Measurements from ENCODE around the gene CYP4Z1. TPM values are rescaled to one million over a fixed set of nuclear protein-coding genes. Genes with fewer than 3 reads are reported as not detected.
"Not testable (repeated sequence)": the region's sequence is repeated elsewhere in the genome, so short reads cannot be mapped to it uniquely, and the experiment has no call there.

CYP4Z1 gene
- total RNA-seq, 1 donor = not detected

GRCh38 chr1:47106792-47107191 lies 39.8 kb downstream of the CYP4Z1 start:
- TF ChIP-seq CTCF (IDR thresholded peaks at IDR 0.05; ENCODE audit: insufficient read depth, low read length) = no peak
- no peak overlapping the region for H3K4me3 ChIP-seq (ENCODE audit: low read depth, low read length)
- DNase-seq (ENCODE audit: low read depth) = no peak

- not testable (repeated sequence) for H3K4me3 ChIP-seq (ENCODE audit: low read depth, low read length)
- peak; percentile 22 for DNase-seq (ENCODE audit: low read depth)
Measured at GRCh38 chr1:47107851-47108574, 41.0 kb downstream of the CYP4Z1 start.

- H3K4me3 ChIP-seq (ENCODE audit: low read depth, low read length) = not testable (repeated sequence)
- DNase-seq (ENCODE audit: low read depth) = peak; percentile 13
Measured at GRCh38 chr1:47109482-47109881, 42.5 kb downstream of the CYP4Z1 start.

GRCh38 chr1:47113178-47113577 lies 46.1 kb downstream of the CYP4Z1 start:
- DNase-seq (ENCODE audit: low read depth) = no peak
- no peak overlapping the region for H3K4me3 ChIP-seq (ENCODE audit: low read depth, low read length)
- no peak for TF ChIP-seq CTCF (IDR thresholded peaks at IDR 0.05; ENCODE audit: insufficient read depth, low read length)

GRCh38 chr1:47121039-47121438 lies 54.0 kb downstream of the CYP4Z1 start:
- DNase-seq (ENCODE audit: low read depth); H3K4me3 ChIP-seq (ENCODE audit: low read depth, low read length): not testable (repeated sequence)

GRCh38 chr1:47124834-47125233 lies 57.8 kb downstream of the CYP4Z1 start:
- not testable (repeated sequence) for DNase-seq (ENCODE audit: low read depth); H3K4me3 ChIP-seq (ENCODE audit: low read depth, low read length)

GRCh38 chr1:47126997-47127396 lies 60.0 kb downstream of the CYP4Z1 start:
- DNase-seq (ENCODE audit: low read depth); H3K4me3 ChIP-seq (ENCODE audit: low read depth, low read length): not testable (repeated sequence)

- DNase-seq (ENCODE audit: low read depth) = no peak
- TF ChIP-seq CTCF (IDR thresholded peaks at IDR 0.05; ENCODE audit: insufficient read depth, low read length) = no peak
- H3K4me3 ChIP-seq (ENCODE audit: low read depth, low read length) = no peak overlapping the region
Measured at GRCh38 chr1:47128221-47128620, 61.2 kb downstream of the CYP4Z1 start.

- DNase-seq (ENCODE audit: low read depth); H3K4me3 ChIP-seq (ENCODE audit: low read depth, low read length): not testable (repeated sequence)
Measured at GRCh38 chr1:47128854-47129253, 61.8 kb downstream of the CYP4Z1 start.

GRCh38 chr1:47129489-47130230 lies 62.6 kb downstream of the CYP4Z1 start:
- DNase-seq (ENCODE audit: low read depth) = not testable (repeated sequence)

GRCh38 chr1:47132665-47133064 lies 65.6 kb downstream of the CYP4Z1 start:
- not testable (repeated sequence) for DNase-seq (ENCODE audit: low read depth); H3K4me3 ChIP-seq (ENCODE audit: low read depth, low read length)

More at GRCh38 chr1:47129489-47130230, 62.6 kb downstream of the CYP4Z1 start:
- H3K4me3 ChIP-seq (ENCODE audit: low read depth, low read length) = not testable (repeated sequence)
